ENCODE results near the gene DSCAML1.

DNA sequence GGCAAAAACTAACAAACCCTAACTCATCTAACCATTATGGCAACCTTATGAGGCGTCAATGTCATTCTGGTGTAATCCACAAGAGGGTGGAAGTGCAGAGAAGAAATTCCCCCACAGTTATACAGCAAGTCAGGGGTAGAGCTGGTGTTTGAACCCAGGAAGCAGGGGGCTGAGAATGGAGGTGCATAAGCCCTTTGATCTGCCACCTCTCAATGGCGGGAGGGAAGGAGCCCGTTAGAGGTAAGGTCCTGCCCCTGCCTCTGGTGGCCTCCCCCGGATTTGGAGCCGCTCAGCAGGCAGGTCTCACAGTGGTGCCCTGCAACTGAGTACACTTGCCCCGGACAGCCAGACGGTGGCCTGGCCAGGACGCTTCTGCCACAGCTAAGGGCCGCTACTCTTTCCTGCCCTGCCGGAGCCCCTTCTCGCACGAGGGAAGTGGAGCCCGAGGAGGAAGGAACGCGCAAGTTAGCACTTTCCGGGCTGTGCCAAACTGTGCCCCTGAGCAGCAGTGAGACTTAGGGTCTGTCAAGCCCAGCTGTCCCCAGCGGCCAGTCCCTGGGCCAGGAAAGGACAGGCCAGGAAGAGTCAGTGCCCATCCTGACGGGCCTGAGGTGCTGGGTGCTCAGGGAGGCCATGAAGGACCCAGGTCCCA is 26.4 kb upstream of the DSCAML1 start:
- TF ChIP-seq POLR2AphosphoS5 (IDR thresholded peaks at IDR 0.05; ENCODE audit: low read depth, low read length) (no peak), SIN3A (IDR thresholded peaks at IDR 0.05; ENCODE audit: borderline replicate concordance, insufficient read depth, low read length) (no peak), TAF1 (IDR thresholded peaks at IDR 0.05; ENCODE audit: borderline replicate concordance, insufficient read depth, low read length) (no peak), FOXP2 (optimal IDR thresholded peaks at IDR 0.05; ENCODE audit: borderline replicate concordance, extremely low read depth, extremely low read length, insufficient read depth) (no peak)
- TF ChIP-seq, protein P1, sequence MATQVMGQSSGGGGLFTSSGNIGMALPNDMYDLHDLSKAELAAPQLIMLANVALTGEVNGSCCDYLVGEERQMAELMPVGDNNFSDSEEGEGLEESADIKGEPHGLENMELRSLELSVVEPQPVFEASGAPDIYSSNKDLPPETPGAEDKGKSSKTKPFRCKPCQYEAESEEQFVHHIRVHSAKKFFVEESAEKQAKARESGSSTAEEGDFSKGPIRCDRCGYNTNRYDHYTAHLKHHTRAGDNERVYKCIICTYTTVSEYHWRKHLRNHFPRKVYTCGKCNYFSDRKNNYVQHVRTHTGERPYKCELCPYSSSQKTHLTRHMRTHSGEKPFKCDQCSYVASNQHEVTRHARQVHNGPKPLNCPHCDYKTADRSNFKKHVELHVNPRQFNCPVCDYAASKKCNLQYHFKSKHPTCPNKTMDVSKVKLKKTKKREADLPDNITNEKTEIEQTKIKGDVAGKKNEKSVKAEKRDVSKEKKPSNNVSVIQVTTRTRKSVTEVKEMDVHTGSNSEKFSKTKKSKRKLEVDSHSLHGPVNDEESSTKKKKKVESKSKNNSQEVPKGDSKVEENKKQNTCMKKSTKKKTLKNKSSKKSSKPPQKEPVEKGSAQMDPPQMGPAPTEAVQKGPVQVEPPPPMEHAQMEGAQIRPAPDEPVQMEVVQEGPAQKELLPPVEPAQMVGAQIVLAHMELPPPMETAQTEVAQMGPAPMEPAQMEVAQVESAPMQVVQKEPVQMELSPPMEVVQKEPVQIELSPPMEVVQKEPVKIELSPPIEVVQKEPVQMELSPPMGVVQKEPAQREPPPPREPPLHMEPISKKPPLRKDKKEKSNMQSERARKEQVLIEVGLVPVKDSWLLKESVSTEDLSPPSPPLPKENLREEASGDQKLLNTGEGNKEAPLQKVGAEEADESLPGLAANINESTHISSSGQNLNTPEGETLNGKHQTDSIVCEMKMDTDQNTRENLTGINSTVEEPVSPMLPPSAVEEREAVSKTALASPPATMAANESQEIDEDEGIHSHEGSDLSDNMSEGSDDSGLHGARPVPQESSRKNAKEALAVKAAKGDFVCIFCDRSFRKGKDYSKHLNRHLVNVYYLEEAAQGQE (IDR thresholded peaks at IDR 0.05; ENCODE audit: insufficient read depth in 1 of 2, low read depth in 2 of 2, low read length in 2 of 2), result no peak
